SK-N-SH treated with all-trans-retinoic acid at 6 μM for 48 hours (cell line): ENCODE measurements around the gene TM7SF2.
A peak's percentile ranks its signal among the peaks of the same experiment; 100 is the strongest.
"Not testable (repeated sequence)": the region's sequence is repeated elsewhere in the genome, so short reads cannot be mapped to it uniquely, and the experiment has no call there.

Experiments used
- ATAC-seq: fragments of 200-7000 bp; cut with Tn5 transposase; 3 replicates; pipeline ENCODE4 v1.9.1; 2020; ENCODE audit warnings: mild to moderate bottlenecking, moderate library complexity
- ARNTL ChIP-seq: fragments of 450-650 bp; formaldehyde crosslinking; IDR thresholded peaks from 2 replicates; pipeline ENCODE4 v1.5.0; 2020; ENCODE audit warnings: low read depth, mild to moderate bottlenecking, moderate library complexity, borderline replicate concordance
- BACH2 ChIP-seq: fragments of 250-450 bp; sonication (Bioruptor Pico); IDR thresholded peaks from 2 replicates; pipeline ENCODE4 v1.9.0; 2021; ENCODE audit warnings: mild to moderate bottlenecking, borderline replicate concordance
- ESRRG ChIP-seq: fragments of 250-450 bp; sonication (Bioruptor Pico); IDR thresholded peaks from 2 replicates; pipeline ENCODE4 v1.6.1; 2021; ENCODE audit warnings: mild to moderate bottlenecking
- GLIS3 ChIP-seq: fragments of 250-450 bp; sonication (Bioruptor Pico); IDR thresholded peaks from 2 replicates; pipeline ENCODE4 v1.5.0; 2020; ENCODE audit warnings: mild to moderate bottlenecking, moderate library complexity
- ISL1 ChIP-seq: fragments of 250-450 bp; sonication (Bioruptor Pico); IDR thresholded peaks from 2 replicates; pipeline ENCODE4 v2.1.2; 2022; ENCODE audit warnings: mild to moderate bottlenecking, moderate library complexity
- OSR1 ChIP-seq: fragments of 250-450 bp; sonication (Bioruptor Pico); IDR thresholded peaks from 2 replicates; pipeline ENCODE4 v1.8.0; 2022; ENCODE audit warnings: moderate library complexity, mild to moderate bottlenecking, inconsistent platforms
- PPARA ChIP-seq: fragments of 250-450 bp; sonication (Bioruptor Pico); IDR thresholded peaks from 2 replicates; pipeline ENCODE4 v1.5.0; 2020; ENCODE audit warnings: mild to moderate bottlenecking, borderline replicate concordance
- TOX ChIP-seq: fragments of 250-450 bp; sonication (Bioruptor Pico); IDR thresholded peaks from 2 replicates; pipeline ENCODE4 v1.8.0; 2021; ENCODE audit warnings: mild to moderate bottlenecking, moderate library complexity, borderline replicate concordance
- TSHZ2 ChIP-seq: fragments of 250-450 bp; sonication (Bioruptor Pico); IDR thresholded peaks from 2 replicates; pipeline ENCODE4 v1.5.0; 2020; ENCODE audit warnings: mild to moderate bottlenecking, moderate library complexity
- ZC3H10 ChIP-seq: fragments of 250-450 bp; sonication (Bioruptor Pico); IDR thresholded peaks from 2 replicates; pipeline ENCODE4 v1.5.1; 2021; ENCODE audit warnings: mild to moderate bottlenecking, moderate library complexity
- ZFP3 ChIP-seq: fragments of 250-450 bp; sonication (Bioruptor Pico); IDR thresholded peaks from 2 replicates; pipeline ENCODE4 v1.5.0; 2020; ENCODE audit warnings: mild to moderate bottlenecking, moderate library complexity
- ZFP30 ChIP-seq: fragments of 450-650 bp; formaldehyde crosslinking; IDR thresholded peaks from 2 replicates; pipeline ENCODE4 v1.5.0; 2022; ENCODE audit warnings: mild to moderate bottlenecking, moderate library complexity
- ZNF565 ChIP-seq: fragments of 450-650 bp; formaldehyde crosslinking; conservative IDR thresholded peaks from 2 replicates; pipeline ENCODE4 v1.5.0; 2020; ENCODE audit warnings: low read depth, mild to moderate bottlenecking, moderate library complexity
- ZNF70 ChIP-seq: fragments of 450-650 bp; formaldehyde crosslinking; IDR thresholded peaks from 2 replicates; pipeline ENCODE4 v1.5.0; 2020; ENCODE audit warnings: mild to moderate bottlenecking, moderate library complexity
- ZNF8 ChIP-seq: fragments of 450-650 bp; formaldehyde crosslinking; IDR thresholded peaks from 2 replicates; pipeline ENCODE4 v1.5.0; 2020; ENCODE audit warnings: mild to moderate bottlenecking, moderate library complexity
- TF ChIP-seq, protein P1 (sequence below): fragments of 250-450 bp; sonication (Bioruptor Pico); IDR thresholded peaks from 2 replicates; pipeline ENCODE4 v1.5.1; 2021; ENCODE audit warnings: mild to moderate bottlenecking, moderate library complexity
- TF ChIP-seq, protein P2 (sequence below): fragments of 250-450 bp; sonication (Bioruptor Pico); IDR thresholded peaks from 2 replicates; pipeline ENCODE4 v1.5.1; 2020; ENCODE audit warnings: low read depth, mild to moderate bottlenecking, moderate library complexity
- TF ChIP-seq, protein P3 (sequence below): fragments of 250-450 bp; sonication (Bioruptor Pico); IDR thresholded peaks from 2 replicates; pipeline ENCODE4 v1.8.0; 2021; ENCODE audit warnings: low read depth, mild to moderate bottlenecking, moderate library complexity, borderline replicate concordance
- TF ChIP-seq, protein P4 (sequence below): fragments of 250-450 bp; sonication (Bioruptor Pico); IDR thresholded peaks from 2 replicates; pipeline ENCODE4 v1.8.0; 2020; ENCODE audit warnings: mild to moderate bottlenecking, moderate library complexity, borderline replicate concordance

TM7SF2 gene

DNA sequence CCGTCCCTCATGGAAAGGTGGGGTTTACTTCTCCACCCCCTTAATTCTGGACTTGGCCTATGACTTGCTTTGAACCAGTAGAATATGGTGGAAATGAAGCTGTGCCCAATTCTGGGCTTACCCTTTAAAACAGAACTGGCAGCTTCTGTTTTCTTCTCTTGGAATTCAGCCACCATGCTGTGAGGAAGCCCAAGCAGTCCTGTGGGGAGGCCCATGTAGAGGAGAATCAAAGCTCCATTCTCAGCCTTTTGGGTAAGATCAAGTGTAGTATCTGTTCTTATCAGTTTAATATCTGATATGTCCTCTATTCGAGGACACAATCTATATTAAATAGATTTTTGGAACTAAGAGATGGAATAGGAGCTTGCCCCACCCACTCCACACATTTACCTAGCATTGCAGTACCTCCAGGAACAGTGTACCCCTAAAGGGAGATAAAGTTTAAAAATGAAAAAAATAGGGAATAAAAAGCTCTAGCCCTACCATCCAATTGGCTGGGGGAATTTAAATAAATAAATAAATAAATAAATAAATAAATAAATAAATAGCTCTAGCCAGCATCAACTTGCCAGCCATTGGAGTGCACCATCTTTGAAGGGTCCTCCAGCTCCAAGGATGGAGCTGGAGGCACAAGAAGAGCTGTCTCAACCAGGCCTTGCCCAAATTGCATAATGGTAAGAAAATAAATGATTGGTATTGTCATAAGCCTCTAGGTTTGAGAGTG is 35.8 kb downstream of the TM7SF2 start:
- no peak for ATAC-seq
- TF ChIP-seq ZNF8 (CRISPR knock-in tag) (no peak), ZNF565 (CRISPR knock-in tag) (0 out of 2 replicates have a peak, but pooled peaks have one; percentile 52)

DNA sequence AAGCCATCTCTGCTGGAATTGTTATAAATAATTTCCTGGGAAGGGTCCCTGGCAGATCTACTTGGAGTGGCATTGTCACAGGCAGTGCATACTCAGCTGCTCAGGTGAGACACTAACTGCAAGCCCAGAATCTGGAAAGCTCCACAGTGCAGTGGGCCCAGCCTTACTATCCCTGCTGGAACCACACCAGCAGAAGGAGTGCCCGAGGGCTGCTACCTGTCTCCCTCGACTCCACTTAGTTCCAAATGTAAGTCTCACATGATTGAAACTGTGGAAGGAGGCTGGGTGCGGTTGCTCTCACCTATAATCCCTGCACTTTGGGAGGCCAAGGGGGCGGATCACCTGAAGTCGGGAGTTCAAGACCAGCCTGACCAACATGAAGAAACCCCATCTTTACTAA is 37.0 kb downstream of the TM7SF2 start:
- no peak for ATAC-seq
- TF ChIP-seq ZNF70 (CRISPR knock-in tag) (no peak), BACH2 (no peak), PPARA (CRISPR knock-in tag) (no peak), ESRRG (CRISPR knock-in tag) (no peak), ZFP30 (CRISPR knock-in tag) (no peak)
- TF ChIP-seq, protein P1, sequence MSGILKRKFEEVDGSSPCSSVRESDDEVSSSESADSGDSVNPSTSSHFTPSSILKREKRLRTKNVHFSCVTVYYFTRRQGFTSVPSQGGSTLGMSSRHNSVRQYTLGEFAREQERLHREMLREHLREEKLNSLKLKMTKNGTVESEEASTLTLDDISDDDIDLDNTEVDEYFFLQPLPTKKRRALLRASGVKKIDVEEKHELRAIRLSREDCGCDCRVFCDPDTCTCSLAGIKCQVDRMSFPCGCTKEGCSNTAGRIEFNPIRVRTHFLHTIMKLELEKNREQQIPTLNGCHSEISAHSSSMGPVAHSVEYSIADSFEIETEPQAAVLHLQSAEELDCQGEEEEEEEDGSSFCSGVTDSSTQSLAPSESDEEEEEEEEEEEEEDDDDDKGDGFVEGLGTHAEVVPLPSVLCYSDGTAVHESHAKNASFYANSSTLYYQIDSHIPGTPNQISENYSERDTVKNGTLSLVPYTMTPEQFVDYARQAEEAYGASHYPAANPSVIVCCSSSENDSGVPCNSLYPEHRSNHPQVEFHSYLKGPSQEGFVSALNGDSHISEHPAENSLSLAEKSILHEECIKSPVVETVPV, result no peak
- TF ChIP-seq, protein P2, sequence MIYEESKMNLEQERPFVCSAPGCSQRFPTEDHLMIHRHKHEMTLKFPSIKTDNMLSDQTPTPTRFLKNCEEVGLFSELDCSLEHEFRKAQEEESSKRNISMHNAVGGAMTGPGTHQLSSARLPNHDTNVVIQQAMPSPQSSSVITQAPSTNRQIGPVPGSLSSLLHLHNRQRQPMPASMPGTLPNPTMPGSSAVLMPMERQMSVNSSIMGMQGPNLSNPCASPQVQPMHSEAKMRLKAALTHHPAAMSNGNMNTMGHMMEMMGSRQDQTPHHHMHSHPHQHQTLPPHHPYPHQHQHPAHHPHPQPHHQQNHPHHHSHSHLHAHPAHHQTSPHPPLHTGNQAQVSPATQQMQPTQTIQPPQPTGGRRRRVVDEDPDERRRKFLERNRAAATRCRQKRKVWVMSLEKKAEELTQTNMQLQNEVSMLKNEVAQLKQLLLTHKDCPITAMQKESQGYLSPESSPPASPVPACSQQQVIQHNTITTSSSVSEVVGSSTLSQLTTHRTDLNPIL (CRISPR knock-in tag), result no peak

GRCh38 chr11:65150131-65150508 is 38.4 kb downstream of the TM7SF2 start:
- ATAC-seq, result not testable (repeated sequence)

DNA sequence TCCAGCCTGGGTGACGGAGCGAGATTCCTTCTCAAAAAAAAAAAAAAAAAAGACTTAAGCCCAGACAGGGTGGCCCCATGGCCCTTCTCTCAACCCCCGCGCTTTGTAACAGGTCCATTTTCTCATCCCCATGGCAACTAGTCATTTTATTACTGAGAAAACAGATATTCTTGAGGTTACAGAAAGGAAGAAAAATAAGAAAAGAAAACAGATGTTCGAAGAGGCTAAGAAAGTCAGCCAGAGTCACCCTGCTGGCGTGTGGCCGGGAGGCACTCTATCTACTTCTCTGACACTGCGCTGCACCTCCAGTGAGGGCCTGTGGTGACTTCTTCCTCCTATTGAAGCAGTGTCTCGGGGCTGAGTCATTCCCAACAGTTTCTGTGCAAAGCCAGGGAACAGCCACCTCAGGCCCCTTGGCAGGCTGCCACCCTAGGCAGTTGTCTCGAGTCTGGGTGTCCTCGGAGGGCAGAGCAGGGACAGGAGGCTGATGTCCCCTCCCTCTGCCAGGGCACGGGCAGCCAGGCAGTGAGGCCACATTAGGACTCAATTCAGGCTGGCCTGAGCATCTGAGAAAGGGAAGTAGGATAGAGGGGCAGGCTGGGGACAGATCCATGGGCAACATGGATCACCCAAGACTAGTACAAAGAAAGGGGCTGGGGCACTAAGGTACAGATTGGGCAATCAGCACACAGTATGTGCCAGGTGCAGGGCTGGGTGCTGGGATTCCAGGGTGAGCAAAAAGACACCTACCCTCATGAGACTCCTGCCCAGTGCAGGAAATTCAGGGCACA is 39.0 kb downstream of the TM7SF2 start:
- ATAC-seq, result peak; percentile 94
- TF ChIP-seq BACH2 (no peak), ZNF8 (CRISPR knock-in tag) (no peak), ZC3H10 (CRISPR knock-in tag) (no peak)

DNA sequence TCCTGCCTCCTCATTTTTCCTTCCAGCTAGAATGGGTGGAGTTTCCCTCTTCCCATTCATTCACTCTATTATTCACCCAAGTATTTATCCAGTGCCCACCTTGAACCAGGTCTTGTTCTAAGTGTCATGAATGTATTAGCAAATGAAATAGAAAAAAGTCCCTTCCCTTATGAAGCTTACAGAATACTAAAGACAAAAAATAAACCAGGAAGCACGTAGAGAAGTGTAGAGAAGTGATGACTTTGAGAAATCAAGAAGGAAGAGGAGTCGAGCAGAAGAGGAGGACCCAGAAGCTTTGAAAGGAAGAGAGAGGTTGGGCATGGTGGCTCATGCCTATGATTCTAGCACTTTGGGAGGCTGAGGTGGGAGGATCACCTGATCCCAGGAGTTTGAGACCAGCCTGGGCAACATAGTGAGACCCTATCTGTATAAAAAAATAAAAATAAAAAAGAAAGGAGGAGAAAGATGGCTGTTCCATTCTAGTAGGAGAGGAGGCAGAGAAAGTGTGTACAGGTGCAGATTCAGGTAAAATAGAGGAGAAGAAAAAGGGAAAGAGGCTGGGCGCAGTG is 39.7 kb downstream of the TM7SF2 start:
- ATAC-seq, result no peak

GRCh38 chr11:65152122-65152521 is 40.5 kb downstream of the TM7SF2 start:
- no peak for ATAC-seq
- TF ChIP-seq ZNF70 (CRISPR knock-in tag), result no peak
- TF ChIP-seq ZFP3 (CRISPR knock-in tag), result no peak
- no peak for TF ChIP-seq ESRRG (CRISPR knock-in tag)
- TF ChIP-seq OSR1, result no peak
- no peak for TF ChIP-seq ZNF565 (CRISPR knock-in tag)
- no peak for TF ChIP-seq TSHZ2 (CRISPR knock-in tag)
- TF ChIP-seq, protein P1, result no peak
- no peak for TF ChIP-seq ZC3H10 (CRISPR knock-in tag)
- TF ChIP-seq, protein P3, sequence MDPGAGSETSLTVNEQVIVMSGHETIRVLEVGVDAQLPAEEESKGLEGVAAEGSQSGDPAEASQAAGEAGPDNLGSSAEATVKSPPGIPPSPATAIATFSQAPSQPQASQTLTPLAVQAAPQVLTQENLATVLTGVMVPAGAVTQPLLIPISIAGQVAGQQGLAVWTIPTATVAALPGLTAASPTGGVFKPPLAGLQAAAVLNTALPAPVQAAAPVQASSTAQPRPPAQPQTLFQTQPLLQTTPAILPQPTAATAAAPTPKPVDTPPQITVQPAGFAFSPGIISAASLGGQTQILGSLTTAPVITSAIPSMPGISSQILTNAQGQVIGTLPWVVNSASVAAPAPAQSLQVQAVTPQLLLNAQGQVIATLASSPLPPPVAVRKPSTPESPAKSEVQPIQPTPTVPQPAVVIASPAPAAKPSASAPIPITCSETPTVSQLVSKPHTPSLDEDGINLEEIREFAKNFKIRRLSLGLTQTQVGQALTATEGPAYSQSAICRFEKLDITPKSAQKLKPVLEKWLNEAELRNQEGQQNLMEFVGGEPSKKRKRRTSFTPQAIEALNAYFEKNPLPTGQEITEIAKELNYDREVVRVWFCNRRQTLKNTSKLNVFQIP (CRISPR knock-in tag), result no peak
- no peak for TF ChIP-seq ZFP30 (CRISPR knock-in tag)
- TF ChIP-seq ARNTL (CRISPR knock-in tag), result no peak
- TF ChIP-seq PPARA (CRISPR knock-in tag), result no peak

More for the DNA sequence above, 39.7 kb downstream of the TM7SF2 start:
- TF ChIP-seq TOX (CRISPR knock-in tag), result no peak
- no peak for TF ChIP-seq GLIS3 (CRISPR knock-in tag)
- TF ChIP-seq PPARA (CRISPR knock-in tag), result no peak
- TF ChIP-seq, protein P4, sequence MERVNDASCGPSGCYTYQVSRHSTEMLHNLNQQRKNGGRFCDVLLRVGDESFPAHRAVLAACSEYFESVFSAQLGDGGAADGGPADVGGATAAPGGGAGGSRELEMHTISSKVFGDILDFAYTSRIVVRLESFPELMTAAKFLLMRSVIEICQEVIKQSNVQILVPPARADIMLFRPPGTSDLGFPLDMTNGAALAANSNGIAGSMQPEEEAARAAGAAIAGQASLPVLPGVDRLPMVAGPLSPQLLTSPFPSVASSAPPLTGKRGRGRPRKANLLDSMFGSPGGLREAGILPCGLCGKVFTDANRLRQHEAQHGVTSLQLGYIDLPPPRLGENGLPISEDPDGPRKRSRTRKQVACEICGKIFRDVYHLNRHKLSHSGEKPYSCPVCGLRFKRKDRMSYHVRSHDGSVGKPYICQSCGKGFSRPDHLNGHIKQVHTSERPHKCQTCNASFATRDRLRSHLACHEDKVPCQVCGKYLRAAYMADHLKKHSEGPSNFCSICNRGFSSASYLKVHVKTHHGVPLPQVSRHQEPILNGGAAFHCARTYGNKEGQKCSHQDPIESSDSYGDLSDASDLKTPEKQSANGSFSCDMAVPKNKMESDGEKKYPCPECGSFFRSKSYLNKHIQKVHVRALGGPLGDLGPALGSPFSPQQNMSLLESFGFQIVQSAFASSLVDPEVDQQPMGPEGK (CRISPR knock-in tag), result no peak
- TF ChIP-seq OSR1, result no peak
- no peak for TF ChIP-seq ZNF70 (CRISPR knock-in tag)
- no peak for TF ChIP-seq BACH2
- TF ChIP-seq ZC3H10 (CRISPR knock-in tag), result no peak
- no peak for TF ChIP-seq ZNF8 (CRISPR knock-in tag)
- TF ChIP-seq ISL1 (CRISPR knock-in tag), result no peak
